Jurkat, Clone E6-1 (cell line): ENCODE measurements around the gene PIGQ. TPM values are rescaled to one million over a fixed set of nuclear protein-coding genes. Genes with fewer than 3 reads are reported as not detected.
A peak's percentile ranks its signal among the peaks of the same experiment; 100 is the strongest.

Source experiments
- DNase-seq: peaks from one replicate; pipeline ENCODE4 v3.0.0-alpha.2; 2011; ENCODE audit warnings: low read depth, low spot score
- H3K4me3 ChIP-seq: 2 replicates; pipeline ENCODE4 v1.5.1; 2011; ENCODE audit warnings: mild to moderate bottlenecking, low read length, control low read depth, moderate library complexity
- polyA plus RNA-seq: library from polyadenylated mRNA; unstranded; fragments of >200 nt; gene quantifications from one replicate; pipeline ENCODE4 v1.2.1, GENCODE V29; 2012; ENCODE audit warnings: missing spikeins; ENCODE audit not compliant: insufficient read length, insufficient read depth

The PIGQ gene
- polyA plus RNA-seq = 28.1 TPM

- H3K4me3 ChIP-seq = peak within 1 kb of the TSS; percentile 67
- DNase-seq = peak; percentile 45
Measured at GRCh38 chr16:569445-570254, at the start of gene PIGQ. Gene PIGQ (plus strand): TSS chr16:569968. CDS start chr16:574075, 4,107 bp downstream.

- H3K4me3 ChIP-seq = no peak overlapping the region
- no peak for DNase-seq
Measured at GRCh38 chr16:520847-521246, 48.9 kb upstream of the PIGQ start.

- H3K4me3 ChIP-seq = no peak overlapping the region
- no peak for DNase-seq
Measured at GRCh38 chr16:521381-522210, 48.2 kb upstream of the PIGQ start.

- no peak for DNase-seq
- H3K4me3 ChIP-seq = no peak overlapping the region
Measured at GRCh38 chr16:522320-523096, 47.3 kb upstream of the PIGQ start.

GRCh38 chr16:523097-523741, 46.5 kb upstream of the PIGQ start:
- H3K4me3 ChIP-seq = no peak overlapping the region
- DNase-seq = no peak

GRCh38 chr16:524274-525040, 45.3 kb upstream of the PIGQ start:
- no peak overlapping the region for H3K4me3 ChIP-seq
- no peak for DNase-seq

- no peak overlapping the region for H3K4me3 ChIP-seq
- DNase-seq = no peak
Measured at GRCh38 chr16:525123-525519, 44.6 kb upstream of the PIGQ start.

GRCh38 chr16:525520-526180, 44.1 kb upstream of the PIGQ start:
- peak overlapping the region; percentile 79 for H3K4me3 ChIP-seq
- peak; percentile 16 for DNase-seq

- peak overlapping the region; percentile 79 for H3K4me3 ChIP-seq
- DNase-seq = no peak
Measured at GRCh38 chr16:526181-527014, 43.4 kb upstream of the PIGQ start.

GRCh38 chr16:527015-527903, 42.5 kb upstream of the PIGQ start, which contains the start of gene CAPN15:
Gene CAPN15 (plus strand): TSS chr16:527712. CDS start chr16:546839, 19,127 bp downstream.
- H3K4me3 ChIP-seq = peak within 1 kb of the TSS; percentile 79
- peak; percentile 71 for DNase-seq

GRCh38 chr16:528111-529011, 41.4 kb upstream of the PIGQ start:
- DNase-seq = no peak
- H3K4me3 ChIP-seq = peak overlapping the region; percentile 67

- peak; percentile 33 for DNase-seq
- peak overlapping the region; percentile 67 for H3K4me3 ChIP-seq
Measured at GRCh38 chr16:529012-529575, 40.7 kb upstream of the PIGQ start.

- H3K4me3 ChIP-seq = no peak overlapping the region
- DNase-seq = no peak
Measured at GRCh38 chr16:530111-530817, 39.5 kb upstream of the PIGQ start.

GRCh38 chr16:531494-532125, 38.2 kb upstream of the PIGQ start:
- DNase-seq = no peak

More at GRCh38 chr16:531494-532125, 38.2 kb upstream of the PIGQ start:
- no peak overlapping the region for H3K4me3 ChIP-seq
